Effector memory CD4-positive, alpha-beta T cell (primary cell): Measurements from ENCODE around the gene DSG2.

ENCODE experiments used
- DNase-seq, 3 donors: peaks; one replicate each; pipeline ENCODE4 v3.0.0-alpha.2; 2020
- H3K27ac ChIP-seq: 2 replicates; pipeline ENCODE4 v1.7.0; 2013; ENCODE audit warnings: mild to moderate bottlenecking, low read length, moderate library complexity; ENCODE audit not compliant: insufficient read depth, poor library complexity, severe bottlenecking
- H3K27me3 ChIP-seq: replicated peaks from 2 replicates; pipeline ENCODE4 v1.7.0; 2013; ENCODE audit warnings: mild to moderate bottlenecking, low read length; ENCODE audit not compliant: insufficient read depth, control insufficient read depth, poor library complexity, severe bottlenecking
- H3K36me3 ChIP-seq: 2 replicates; pipeline ENCODE4 v1.7.0; 2013; ENCODE audit warnings: mild to moderate bottlenecking, low read length, moderate library complexity; ENCODE audit not compliant: control insufficient read depth, insufficient read depth
- H3K4me1 ChIP-seq: 2 replicates; pipeline ENCODE4 v1.7.0; 2013; ENCODE audit warnings: low read length, mild to moderate bottlenecking; ENCODE audit not compliant: control insufficient read depth, insufficient read depth, poor library complexity, severe bottlenecking
- H3K4me3 ChIP-seq: 2 replicates; pipeline ENCODE4 v1.7.0; 2013; ENCODE audit warnings: low read length, low read depth, mild to moderate bottlenecking; ENCODE audit not compliant: insufficient read depth, poor library complexity, severe bottlenecking
- H3K9me3 ChIP-seq: 2 replicates; pipeline ENCODE4 v1.7.0; 2013; ENCODE audit warnings: mild to moderate bottlenecking, low read length, moderate library complexity; ENCODE audit not compliant: control insufficient read depth

DSG2 gene

GRCh38 chr18:31549416-31549815 is 51.4 kb downstream of the DSG2 start:
- no peak overlapping the region for H3K27ac ChIP-seq
- no peaks in the 10 kb centered on the region for H3K9me3 ChIP-seq
- H3K4me1 ChIP-seq = no peaks in the 10 kb centered on the region
- H3K27me3 ChIP-seq = no peaks in the 10 kb centered on the region
- DNase-seq = no peak
- no peak overlapping the region for H3K4me3 ChIP-seq
- H3K36me3 ChIP-seq = no peaks in the 10 kb centered on the region

- no peaks in the 10 kb centered on the region for H3K27me3 ChIP-seq
- H3K4me1 ChIP-seq = no peaks in the 10 kb centered on the region
- H3K27ac ChIP-seq = no peak overlapping the region
- no peak overlapping the region for H3K4me3 ChIP-seq
- no peaks in the 10 kb centered on the region for H3K9me3 ChIP-seq
- no peak for DNase-seq
- H3K36me3 ChIP-seq = no peaks in the 10 kb centered on the region
These were observed 53.9 kb downstream of the DSG2 start for GRCh38 chr18:31551883-31552282.

- Histone ChIP-seq H3K27me3 (no peaks in the 10 kb centered on the region), H3K4me3 (no peak overlapping the region), H3K4me1 (no peaks in the 10 kb centered on the region), H3K36me3 (no peaks in the 10 kb centered on the region), H3K27ac (no peak overlapping the region), H3K9me3 (no peaks in the 10 kb centered on the region)
- no peak for DNase-seq
These were observed 55.8 kb downstream of the DSG2 start for GRCh38 chr18:31553800-31554199.

DNA sequence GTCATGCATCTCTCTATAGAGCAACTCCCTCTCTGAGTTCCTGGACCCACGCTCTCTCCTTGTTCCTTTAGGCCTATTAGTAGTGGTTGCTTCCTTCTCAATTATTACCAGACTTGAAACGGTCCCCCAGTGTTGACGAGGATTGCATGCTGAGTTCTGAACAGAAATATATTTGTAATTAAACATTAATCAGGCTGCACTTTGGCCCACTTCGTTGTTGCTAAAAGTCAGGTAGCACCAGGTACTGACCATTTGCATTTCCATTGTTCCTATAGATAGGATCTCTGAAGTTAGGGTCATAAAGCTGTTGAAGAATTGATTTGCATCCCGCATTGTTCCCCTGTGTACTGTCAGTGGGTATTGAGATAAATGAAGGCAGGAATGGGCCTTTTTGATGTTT is 56.8 kb downstream of the DSG2 start:
- H3K27ac ChIP-seq = no peak overlapping the region
- H3K4me1 ChIP-seq = no peaks in the 10 kb centered on the region
- no peaks in the 10 kb centered on the region for H3K9me3 ChIP-seq
- DNase-seq = no peak
- H3K36me3 ChIP-seq = no peaks in the 10 kb centered on the region
- H3K27me3 ChIP-seq = no peaks in the 10 kb centered on the region
- H3K4me3 ChIP-seq = no peak overlapping the region

GRCh38 chr18:31555971-31556747 is 58.2 kb downstream of the DSG2 start:
- H3K27me3 ChIP-seq = no peaks in the 10 kb centered on the region
- no peak for DNase-seq
- no peaks in the 10 kb centered on the region for H3K4me1 ChIP-seq
- no peaks in the 10 kb centered on the region for H3K36me3 ChIP-seq
- no peaks in the 10 kb centered on the region for H3K9me3 ChIP-seq
- no peak overlapping the region for H3K4me3 ChIP-seq
- no peak overlapping the region for H3K27ac ChIP-seq

GRCh38 chr18:31557446-31557845 is 59.5 kb downstream of the DSG2 start:
- no peaks in the 10 kb centered on the region for H3K27me3 ChIP-seq
- H3K4me1 ChIP-seq = no peaks in the 10 kb centered on the region
- no peaks in the 10 kb centered on the region for H3K36me3 ChIP-seq
- H3K27ac ChIP-seq = no peak overlapping the region
- DNase-seq = no peak
- H3K9me3 ChIP-seq = no peaks in the 10 kb centered on the region
- no peak overlapping the region for H3K4me3 ChIP-seq

DNA sequence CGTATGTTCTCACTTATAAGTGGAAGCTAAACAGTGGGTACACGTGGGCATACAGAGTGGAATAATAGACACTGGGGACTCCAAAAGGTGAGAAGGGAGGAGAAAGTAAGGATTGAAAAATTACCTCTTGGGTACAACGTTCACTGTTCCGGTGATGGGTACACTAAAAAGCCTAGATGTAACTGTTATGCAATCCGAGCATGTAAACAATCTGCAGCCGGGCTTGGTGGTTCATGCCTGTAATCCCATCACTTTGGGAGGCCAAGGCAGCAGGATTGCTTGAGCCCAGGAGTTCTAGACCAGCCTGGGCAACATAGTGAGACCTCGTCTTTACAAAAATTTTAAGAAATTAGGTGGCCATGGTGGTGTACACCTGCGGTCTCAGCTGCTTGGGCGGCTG is 60.6 kb downstream of the DSG2 start:
- no peak for DNase-seq
- Histone ChIP-seq H3K9me3 (no peaks in the 10 kb centered on the region), H3K27ac (no peak overlapping the region), H3K27me3 (no peaks in the 10 kb centered on the region), H3K4me3 (no peak overlapping the region), H3K4me1 (no peaks in the 10 kb centered on the region), H3K36me3 (no peaks in the 10 kb centered on the region)

DNA sequence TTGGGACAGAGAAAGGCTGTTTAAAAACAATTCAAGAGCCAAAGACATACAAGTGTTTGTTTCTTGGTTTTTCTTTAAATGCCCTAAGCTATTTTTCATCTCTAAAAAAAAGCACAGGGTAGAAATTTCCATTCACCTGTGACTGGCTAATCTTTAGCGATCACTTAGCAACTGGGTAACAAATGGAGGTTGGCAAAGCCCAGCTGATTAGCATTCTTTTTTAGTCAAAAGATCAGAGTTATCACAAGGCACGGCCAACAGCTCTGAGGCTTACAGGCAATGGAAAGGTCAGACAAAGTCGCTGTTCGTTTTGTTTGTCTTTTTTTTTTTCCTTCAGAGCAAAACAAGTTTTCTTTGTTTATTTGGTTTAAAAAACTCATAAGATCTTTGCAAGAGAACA is 64.7 kb downstream of the DSG2 start:
- Histone ChIP-seq H3K27ac (no peak overlapping the region), H3K4me3 (no peak overlapping the region), H3K4me1 (no peaks in the 10 kb centered on the region), H3K27me3 (no peaks in the 10 kb centered on the region), H3K9me3 (no peaks in the 10 kb centered on the region), H3K36me3 (no peaks in the 10 kb centered on the region)
- no peak for DNase-seq

GRCh38 chr18:31563778-31564177 is 65.8 kb downstream of the DSG2 start:
- Histone ChIP-seq H3K27ac (no peak overlapping the region), H3K9me3 (no peaks in the 10 kb centered on the region), H3K36me3 (no peaks in the 10 kb centered on the region), H3K27me3 (no peaks in the 10 kb centered on the region), H3K4me1 (no peaks in the 10 kb centered on the region), H3K4me3 (no peak overlapping the region)
- no peak for DNase-seq

- no peaks in the 10 kb centered on the region for H3K36me3 ChIP-seq
- H3K27ac ChIP-seq = no peak overlapping the region
- H3K4me1 ChIP-seq = no peaks in the 10 kb centered on the region
- no peaks in the 10 kb centered on the region for H3K9me3 ChIP-seq
- DNase-seq = no peak
- H3K27me3 ChIP-seq = no peaks in the 10 kb centered on the region
- no peak overlapping the region for H3K4me3 ChIP-seq
These were observed 67.4 kb downstream of the DSG2 start for GRCh38 chr18:31565345-31565744.
